HG02623 (cell line): ENCODE data around the gene PCSK7.

Experiments
- ATAC-seq: cut with Tn5 transposase; IDR thresholded peaks from one replicate; pipeline ENCODE4 v1.9.1; 2021; ENCODE audit warnings: moderate library complexity; ENCODE audit not compliant: unreplicated experiment

PCSK7 gene

DNA sequence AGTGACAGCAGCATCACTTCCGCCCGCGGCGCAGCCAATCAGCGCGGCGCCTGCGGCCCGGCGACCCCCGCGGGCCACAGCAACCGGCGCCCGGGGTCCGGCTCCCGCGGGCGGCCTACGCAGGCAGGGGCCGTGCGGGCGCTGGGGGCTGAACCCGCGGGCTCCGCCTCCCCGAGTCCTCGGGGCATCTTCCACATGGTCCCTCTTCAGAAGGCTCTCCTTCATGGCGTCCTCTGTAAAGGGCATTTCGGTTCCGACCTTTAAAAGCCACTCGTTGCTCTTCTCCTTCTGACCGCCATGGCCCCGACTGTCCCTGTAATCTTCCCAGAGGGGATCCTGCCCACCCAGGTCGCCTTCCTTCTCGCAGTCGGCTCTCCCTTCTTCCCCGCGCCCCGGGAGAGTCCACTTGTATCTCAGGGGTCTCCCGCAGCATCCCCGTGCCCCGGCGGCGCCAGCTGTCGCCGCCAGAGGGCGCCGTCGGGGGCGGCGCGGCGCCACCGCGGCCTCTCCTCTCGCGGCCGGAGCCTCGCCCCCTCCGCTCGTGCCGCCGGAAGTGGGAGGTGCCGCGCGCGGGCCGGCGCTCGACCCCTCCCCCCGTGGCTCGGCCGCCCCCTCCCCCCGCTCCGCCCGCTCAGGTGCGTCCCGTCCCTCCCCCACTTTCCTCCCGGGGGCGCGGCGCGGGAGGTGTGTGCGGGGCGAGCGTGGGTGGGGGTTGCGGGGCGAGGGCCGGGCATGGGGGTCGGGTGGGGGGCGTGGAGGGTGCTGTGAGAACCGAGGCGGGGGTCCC, 412 bp upstream of the PCSK7 start, which contains the start of gene RNF214:
RNF214 (plus strand) TSS at position 580 of the 787 bp plus-strand sequence. CDS start 1,602 bp downstream, outside the sequence.
- peak; percentile 71 for ATAC-seq

DNA sequence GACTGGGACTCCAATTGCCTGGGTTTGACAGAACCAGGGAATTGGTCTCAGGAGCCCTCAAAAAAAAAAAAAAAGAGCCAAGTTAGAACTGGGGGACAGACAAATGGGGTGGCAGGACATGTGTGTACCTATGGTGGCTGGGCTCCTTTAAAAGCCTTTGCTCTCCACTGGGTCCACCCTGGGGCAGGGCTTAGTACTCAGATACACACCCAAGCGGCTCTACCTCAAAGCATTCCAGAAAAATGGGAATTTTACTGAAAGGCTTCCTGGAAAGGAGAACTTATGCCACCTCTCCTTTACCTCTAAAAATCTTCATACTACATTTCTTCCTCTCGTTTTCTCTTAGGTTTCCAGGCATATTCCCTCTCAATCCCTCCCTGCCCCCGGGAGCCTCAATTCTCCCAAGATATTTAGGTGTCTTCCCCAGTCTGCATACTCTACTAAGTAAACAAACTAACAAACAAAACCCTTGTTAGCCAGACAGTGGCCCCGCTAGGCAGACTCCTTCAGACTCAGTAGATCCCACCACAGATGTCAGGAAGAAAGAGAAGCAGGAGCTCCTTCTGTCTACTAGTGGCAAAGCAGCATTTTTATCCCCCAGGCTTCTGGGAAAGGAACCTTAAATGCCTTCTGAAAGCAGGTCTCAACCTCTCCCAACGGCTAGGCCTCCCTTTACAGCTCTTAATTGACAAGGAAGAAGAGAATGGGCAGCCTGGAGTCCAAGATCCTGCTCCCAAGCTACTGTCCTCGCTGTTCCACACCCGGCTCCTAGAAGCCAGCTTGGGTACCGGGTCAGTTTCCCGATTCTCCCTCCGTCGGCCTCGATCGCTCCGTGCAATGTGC, 653 bp downstream of the PCSK7 start:
- ATAC-seq, result no peak

DNA sequence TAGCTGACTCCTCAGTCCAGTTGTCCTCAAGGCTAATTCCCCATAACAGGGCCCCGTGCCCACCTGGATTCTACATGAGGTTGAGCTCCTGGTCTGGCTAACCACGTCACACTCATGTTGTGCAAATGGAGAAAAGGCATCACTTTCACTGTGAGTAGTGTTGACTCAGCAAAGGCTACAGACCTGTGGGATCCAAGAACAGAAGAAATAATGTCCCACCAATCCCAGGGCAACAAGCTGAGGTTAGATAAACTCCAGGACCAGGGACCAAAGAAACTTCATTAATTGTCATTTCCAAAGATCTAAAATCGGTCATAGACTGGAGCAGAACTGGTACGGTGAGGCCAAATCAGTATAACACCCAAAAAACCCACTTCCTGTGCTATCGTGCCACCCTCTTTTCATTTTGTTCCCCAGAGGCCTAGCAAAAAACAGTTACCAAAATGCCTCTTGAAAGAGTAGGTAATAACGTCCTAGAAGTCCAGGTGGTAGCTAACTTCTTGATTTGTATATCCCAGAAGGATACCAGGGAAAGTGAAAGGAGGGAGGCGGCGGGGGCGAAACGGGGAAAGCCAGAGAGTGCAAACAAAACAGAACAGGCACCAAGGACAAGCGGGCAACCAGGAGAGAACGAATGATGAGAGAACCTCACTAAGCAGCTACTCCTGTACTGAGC, 1.4 kb downstream of the PCSK7 start:
- no peak for ATAC-seq

DNA sequence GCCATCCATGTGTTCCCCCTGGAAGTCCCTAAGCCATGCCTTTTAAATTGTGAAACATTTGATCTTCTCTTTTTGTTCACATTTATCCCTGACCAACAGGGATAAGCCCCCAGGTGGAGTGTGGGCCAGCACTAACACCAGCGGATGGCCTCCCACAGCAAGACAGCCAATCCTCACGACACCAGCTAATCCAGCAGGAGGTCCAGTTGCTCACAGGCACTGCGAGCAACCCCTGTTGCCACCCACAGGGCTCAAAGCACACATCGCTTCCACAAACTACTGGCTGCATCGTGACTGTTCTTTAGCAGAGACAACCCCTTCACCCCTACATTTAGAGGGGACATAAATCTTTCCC, 2.0 kb downstream of the PCSK7 start:
- no peak for ATAC-seq

DNA sequence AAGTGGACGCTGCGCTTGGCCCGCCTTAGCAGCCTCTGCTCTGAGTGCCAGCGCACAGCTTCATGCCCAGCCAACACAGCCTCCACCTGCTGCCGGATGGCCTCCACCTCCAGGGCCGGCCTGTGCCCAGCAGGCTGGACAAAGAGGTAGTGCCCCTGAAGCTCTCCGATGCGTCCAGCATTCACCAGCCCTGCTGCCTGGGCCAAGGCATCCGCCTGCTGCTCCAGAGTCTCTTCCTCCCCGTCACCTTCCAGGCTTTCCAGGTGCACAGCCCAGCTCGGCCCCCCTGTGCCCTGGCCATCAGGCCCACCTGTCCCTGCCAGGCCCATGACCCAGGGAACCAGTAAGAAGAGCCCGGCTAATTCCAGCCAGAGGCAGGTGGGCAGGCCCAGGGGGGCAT, 2.5 kb downstream of the PCSK7 start:
- no peak for ATAC-seq

DNA sequence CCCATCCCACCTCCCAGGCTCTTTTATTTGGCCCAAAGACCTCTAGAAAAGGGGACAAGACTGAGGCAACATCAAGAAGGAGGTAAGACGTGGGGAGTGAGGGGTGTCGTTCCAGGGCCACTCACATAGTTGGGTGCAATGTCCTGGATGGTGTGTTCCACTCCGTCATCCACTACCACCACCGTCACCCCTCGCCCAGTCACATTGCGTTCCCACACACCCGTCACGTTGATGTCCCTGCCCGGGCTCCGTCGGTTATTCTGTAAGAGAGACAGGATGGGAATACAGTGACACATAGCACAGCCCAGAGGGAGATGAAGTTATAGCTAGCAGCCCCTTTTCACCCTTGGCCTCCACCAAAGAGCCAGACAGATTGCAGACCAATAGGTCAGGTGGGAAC, 3.8 kb downstream of the PCSK7 start:
- ATAC-seq, result no peak

DNA sequence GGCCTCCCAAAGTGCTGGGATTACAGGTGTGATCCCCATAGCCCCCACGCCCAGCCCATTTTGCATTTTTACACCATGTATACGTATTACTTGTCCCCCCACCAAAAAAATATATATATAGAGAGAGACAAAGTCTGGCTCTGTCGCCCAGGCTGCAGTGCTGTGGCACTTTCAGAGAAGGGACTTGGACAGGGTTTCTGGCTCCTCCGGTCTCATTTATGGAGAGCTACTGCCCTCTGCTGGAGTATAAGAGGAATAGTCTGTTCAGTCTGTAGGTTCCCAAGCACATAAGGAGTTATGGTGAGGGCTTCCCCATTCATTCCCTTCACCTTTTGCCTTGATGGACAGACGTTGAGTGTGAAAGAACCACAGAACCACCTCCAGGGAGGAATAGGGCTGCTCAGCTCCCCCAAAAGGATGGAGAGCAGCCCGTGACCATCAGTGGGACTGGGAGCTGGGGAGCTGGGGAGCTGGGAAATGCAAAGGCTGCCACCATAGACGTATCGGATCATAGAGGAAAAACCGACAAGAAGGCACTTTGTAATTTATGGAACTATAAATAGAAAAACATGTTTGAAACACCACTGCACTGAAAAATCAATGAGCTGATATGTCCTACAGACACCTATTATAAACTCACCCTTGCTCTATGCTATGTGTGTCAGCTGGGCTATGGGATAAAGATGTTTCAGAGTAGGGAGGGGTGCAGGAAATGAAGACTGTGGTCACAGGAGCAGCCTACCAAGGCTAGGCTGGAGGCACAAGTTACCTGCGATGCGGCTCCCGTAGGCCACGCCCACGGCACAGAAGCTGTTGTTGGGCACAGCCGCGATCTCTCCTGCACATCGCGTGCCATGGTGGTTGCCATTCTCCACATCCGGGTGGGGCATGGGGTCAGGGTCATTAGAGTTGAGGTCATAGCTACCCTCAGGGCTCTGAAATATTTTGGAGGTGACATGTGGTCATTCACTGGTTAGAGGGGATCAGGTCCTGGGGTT, 5.2 kb downstream of the PCSK7 start:
- ATAC-seq, result no peak

DNA sequence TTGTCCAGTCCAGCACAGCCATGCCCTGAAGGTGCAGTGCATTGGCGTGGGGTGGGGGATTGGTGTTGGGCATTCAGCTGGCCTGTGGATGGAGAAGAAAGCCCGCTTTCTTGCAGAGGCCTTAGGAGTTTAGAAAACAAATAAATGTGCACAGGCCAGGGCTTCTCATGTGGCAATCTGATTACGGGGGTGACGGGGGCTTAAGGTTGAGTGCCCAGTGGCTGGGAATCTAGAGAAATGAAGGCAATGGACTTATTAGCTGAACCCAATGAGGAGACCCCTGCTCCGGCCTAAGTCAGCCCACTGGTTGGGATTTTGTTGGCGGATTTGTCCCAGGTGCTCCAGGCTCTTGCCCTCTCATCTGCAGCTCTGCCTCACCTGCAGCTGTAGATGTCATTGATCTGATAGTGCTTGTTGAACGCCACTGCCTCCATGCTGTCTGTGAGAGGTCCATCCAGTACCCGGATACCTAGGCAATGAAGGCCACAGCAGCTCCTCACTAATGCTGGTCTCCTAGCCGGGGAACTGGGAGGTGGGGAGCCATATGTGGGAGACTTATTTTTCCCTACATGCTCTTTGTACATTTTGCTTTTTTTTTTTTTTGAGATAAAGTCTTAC, 6.2 kb downstream of the PCSK7 start:
- no peak for ATAC-seq

DNA sequence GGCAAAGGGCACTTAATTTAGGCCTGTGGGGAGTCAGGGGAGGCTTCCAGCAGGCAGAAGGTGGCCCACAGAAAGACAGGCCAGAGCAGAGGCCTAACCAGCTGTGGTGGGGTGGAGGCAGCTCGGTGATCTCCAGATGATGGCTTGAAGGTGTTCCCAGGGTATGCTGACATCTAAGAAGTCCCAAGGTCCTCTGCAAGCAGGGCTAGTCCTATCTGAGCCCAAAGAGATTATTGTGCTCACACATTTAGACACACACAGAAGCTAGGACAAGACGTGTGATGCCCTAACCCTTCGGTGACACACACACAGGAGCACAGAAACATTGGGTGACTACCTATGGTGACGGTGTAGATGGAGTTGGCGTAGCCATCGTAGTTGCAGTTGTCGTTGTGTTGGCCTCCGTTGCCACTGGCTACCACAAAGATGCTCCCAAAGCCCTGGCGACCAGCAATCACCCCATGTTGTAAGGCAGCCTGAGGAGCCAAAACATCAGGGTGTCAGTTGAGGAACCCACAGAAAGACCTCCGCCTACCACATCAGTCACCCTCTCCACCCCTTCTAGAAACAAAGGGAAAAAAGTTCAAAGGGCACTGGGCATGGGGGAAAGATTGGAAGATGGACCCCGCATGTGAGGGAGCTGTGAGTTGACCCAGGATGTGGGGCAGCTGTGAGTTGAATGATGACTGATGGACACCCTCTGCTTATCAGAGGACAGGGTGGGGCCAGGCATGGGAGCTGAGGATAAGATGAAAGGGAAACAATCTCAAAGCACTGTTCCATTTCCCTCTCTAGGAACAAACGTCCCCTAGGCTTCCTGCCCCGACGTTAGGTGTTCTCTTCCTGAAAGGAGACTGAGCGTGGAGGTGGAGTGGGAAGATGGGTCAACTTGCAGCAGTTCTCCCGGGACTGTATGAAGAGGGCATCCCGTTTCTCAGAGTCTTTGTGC, 7.9 kb downstream of the PCSK7 start:
- no peak for ATAC-seq

DNA sequence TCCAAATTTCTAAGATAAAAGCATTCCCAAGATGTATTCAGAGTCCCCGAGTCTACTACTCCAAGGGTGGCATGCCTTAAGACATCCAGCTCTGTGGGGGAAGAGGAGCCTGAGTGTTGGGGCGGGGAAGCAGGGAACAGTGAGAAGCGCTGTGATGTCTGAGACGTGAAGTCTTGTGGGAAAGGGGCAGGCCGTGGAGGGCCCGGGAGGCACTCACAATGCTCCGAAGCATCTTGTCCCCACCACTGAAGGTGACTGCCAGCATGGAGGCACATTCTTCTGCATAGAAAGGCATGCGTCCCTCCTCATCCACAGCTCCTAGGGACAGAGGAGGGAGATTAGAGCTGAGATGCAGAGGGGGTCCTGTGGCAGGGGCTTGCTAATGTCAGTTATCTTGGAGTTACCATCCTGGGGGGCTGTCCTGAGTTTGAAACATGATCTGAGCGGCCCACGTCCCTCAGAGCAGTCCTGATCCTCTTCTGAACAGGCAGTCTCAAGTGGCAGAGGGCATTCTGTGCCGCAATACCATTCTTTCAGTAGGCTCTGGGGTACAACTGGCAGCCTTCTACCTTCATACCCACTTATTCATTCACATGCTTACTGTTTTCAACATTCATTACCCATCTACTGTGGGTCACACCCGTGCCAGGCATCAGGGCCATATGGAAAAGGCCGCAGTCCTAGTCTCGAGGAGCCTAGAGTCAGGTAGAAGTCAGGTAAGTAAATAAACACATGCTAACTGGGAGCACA, 8.7 kb downstream of the PCSK7 start:
- ATAC-seq, result no peak

DNA sequence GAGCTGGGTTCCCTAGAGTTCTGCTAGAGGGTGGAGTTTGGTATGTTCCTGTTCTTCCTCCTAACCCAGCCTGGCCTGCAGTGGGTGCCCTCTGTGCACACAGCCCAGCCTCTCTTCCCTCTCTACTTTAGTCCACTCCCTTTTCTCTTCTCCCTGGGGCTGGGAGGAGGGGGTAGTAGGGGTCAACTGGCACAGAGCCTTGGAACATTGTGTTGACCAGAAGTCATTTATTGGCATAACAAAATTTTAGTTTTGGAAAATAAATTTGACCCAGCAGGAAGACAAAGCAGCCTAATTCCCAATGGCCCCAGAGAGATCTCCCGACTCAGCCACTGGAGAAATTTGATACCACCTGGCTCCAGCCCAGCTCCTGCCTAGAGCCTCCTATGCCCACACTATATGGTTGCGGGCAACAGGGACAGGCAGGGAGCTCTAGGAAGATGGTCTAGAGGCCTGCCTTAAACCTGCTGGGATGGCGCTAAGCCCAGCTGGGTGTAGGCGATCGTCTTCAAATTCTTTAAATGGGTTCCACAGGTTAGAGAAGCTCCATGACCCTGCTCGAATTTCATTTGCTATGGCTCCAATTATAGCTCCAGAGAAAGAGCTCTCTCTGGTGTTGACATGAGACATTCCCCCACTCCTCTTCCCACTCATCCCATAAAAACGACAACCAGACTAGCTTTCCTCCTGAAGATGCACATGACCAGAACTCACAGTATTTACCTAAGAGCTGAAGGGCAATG, 9.9 kb downstream of the PCSK7 start:
- no peak for ATAC-seq

DNA sequence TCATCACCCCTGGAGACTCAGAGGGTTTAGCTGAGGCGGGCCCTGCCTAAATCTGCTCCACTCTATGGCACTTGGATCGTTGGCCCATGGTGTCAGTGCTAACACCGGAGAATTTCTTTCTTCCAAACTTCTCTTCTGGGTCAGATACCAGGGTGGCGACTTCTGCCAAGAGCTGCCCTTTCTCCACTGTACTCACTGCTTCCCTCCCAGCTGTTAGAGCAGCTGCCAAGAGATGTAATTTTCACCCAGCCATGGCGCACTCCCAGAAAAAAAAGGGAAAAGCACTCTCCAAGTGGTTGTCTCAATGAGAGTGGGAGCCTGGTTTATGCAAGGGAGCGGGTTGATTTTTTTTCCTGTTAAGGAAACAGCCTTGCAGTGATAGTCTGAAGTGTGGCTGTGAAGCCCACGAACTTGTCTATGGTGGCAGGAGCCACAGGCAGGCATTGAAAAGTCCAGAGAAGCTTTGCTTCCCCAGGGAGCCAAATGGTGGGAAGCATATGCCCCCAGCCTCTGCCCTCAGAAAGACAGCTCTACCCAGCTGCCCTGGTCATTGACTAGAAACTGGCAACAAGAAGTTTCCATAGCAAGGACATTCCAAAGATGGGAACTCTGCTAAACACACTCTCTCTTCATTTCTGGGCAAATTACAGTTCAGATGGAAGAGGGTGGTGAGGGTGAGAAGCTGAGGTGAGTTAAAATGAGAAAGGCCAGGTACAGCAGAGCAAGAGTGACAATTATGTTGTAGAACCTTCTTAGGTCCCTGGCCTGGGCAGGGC, 10.7 kb downstream of the PCSK7 start:
- ATAC-seq, result no peak

DNA sequence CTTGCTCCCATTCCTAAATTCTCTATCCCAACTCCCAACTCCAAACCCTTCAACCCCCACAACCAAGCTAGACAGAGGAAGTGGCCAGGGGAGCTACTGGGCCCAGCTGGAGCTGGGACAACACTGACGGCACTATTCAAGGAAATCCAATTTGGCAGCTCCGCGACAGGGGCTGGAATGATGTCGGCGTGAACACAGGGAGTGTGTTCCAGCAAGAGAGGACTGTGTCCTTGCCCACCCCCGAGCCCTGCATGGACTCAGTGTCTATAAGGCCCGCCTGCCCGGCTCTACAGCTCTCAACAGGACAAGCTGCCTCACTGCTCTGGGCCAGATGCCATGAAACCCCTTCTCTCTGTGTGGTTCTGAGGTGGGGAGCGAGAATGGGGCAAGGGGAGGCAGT, 11.3 kb downstream of the PCSK7 start:
- ATAC-seq, result no peak

DNA sequence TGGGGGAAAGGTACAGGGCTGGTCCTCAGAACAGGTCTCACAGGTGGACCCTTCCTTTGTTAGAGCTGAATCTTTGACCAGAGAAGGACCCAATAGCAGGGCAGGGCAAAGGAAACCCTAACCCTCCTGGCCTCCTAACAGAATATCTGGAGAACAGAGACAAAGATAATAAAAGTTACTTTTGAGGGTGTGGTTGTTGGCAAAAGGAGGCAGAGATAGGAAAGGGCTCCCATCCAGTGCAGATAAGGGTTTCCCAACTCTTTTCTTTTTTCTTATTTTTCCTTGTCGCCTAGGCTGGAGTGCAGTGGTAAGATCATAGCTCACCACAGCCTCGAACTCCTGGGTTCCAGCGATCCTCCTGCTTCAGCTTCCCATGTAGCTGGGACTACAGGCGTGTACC, 11.9 kb downstream of the PCSK7 start:
- ATAC-seq, result no peak

DNA sequence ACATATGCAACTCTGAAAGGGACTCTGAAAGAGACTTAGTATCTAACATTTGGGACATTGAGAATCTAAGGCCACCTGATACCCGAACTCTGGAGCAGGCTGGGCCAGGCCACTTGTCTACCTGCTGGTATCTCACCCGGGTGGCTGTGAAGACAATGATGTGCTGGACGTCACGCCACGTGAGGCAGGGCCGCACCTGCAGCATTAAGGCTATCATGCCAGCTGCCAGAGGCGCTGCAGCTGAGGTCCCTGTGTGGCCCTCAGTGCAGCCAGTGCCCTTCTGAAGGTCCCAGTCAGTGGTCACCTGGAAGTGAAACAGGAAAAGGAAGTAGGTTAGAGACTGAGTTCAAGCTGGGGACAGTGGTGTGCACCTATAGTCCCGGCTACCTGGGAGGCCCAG, 12.4 kb downstream of the PCSK7 start:
- ATAC-seq, result no peak

DNA sequence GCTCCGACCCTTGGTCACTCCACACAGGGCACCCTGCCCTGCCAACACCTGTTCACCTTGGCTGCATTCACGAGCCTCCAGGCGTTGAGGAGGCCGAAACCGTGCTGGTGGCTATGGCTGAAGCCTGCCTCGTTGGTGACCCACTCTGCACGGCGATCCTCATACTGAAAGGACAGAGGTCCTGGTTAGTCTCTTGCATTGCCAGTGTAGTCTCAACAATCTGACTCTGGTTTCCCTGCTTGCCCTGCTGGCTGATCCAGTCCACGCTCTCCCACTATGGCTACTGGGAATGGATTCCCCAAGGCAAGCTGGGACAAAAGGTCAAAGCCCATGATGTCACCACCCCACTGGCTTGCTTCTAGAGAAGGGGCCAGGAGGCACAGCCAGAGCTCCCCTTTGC, 12.9 kb downstream of the PCSK7 start:
- ATAC-seq, result no peak
